ENCODE data around the gene NCOR1.
"Not testable (repeated sequence)": the region's sequence is repeated elsewhere in the genome, so short reads cannot be mapped to it uniquely, and the experiment has no call there.

Gene NCOR1

GRCh38 chr17:16061631-16062030, 153.7 kb downstream of the NCOR1 start:
- Histone ChIP-seq H3K4me1 (ENCODE audit: control insufficient read depth, insufficient read depth, low read length) (no peaks in the 10 kb centered on the region), H3K9ac (ENCODE audit: low read depth, low read length) (no peak overlapping the region), H3K27me3 (ENCODE audit: control insufficient read depth, insufficient read depth, low read length) (no peaks in the 10 kb centered on the region), H3K36me3 (ENCODE audit: control insufficient read depth, insufficient read depth, low read length) (peaks cover 93% of the 10 kb centered on the region), H3K27ac (ENCODE audit: low read depth, low read length) (no peak overlapping the region), H3K9me3 (ENCODE audit: control insufficient read depth, insufficient read depth, low read length) (no peaks in the 10 kb centered on the region), H3K4me3 (ENCODE audit: low read depth, low read length) (no peak overlapping the region)

GRCh38 chr17:16055139-16055538, 160.2 kb downstream of the NCOR1 start:
- H3K4me3 ChIP-seq (ENCODE audit: low read depth, low read length); H3K4me1 ChIP-seq (ENCODE audit: control insufficient read depth, insufficient read depth, low read length); H3K27ac ChIP-seq (ENCODE audit: low read depth, low read length); H3K27me3 ChIP-seq (ENCODE audit: control insufficient read depth, insufficient read depth, low read length); H3K9me3 ChIP-seq (ENCODE audit: control insufficient read depth, insufficient read depth, low read length); H3K9ac ChIP-seq (ENCODE audit: low read depth, low read length): not testable (repeated sequence)
- H3K36me3 ChIP-seq (ENCODE audit: control insufficient read depth, insufficient read depth, low read length): peaks cover 52% of the 10 kb centered on the region

- Histone ChIP-seq H3K9ac (ENCODE audit: low read depth, low read length) (no peak overlapping the region), H3K27ac (ENCODE audit: low read depth, low read length) (no peak overlapping the region), H3K4me3 (ENCODE audit: low read depth, low read length) (no peak overlapping the region), H3K9me3 (ENCODE audit: control insufficient read depth, insufficient read depth, low read length) (no peaks in the 10 kb centered on the region), H3K36me3 (ENCODE audit: control insufficient read depth, insufficient read depth, low read length) (peaks cover 50% of the 10 kb centered on the region), H3K4me1 (ENCODE audit: control insufficient read depth, insufficient read depth, low read length) (no peaks in the 10 kb centered on the region), H3K27me3 (ENCODE audit: control insufficient read depth, insufficient read depth, low read length) (no peaks in the 10 kb centered on the region)
These were observed 162.8 kb downstream of the NCOR1 start for GRCh38 chr17:16052486-16052885.

- Histone ChIP-seq H3K27ac (ENCODE audit: low read depth, low read length) (no peak overlapping the region), H3K9ac (ENCODE audit: low read depth, low read length) (no peak overlapping the region), H3K4me3 (ENCODE audit: low read depth, low read length) (no peak overlapping the region), H3K9me3 (ENCODE audit: control insufficient read depth, insufficient read depth, low read length) (no peaks in the 10 kb centered on the region), H3K4me1 (ENCODE audit: control insufficient read depth, insufficient read depth, low read length) (no peaks in the 10 kb centered on the region), H3K27me3 (ENCODE audit: control insufficient read depth, insufficient read depth, low read length) (no peaks in the 10 kb centered on the region), H3K36me3 (ENCODE audit: control insufficient read depth, insufficient read depth, low read length) (peaks cover 50% of the 10 kb centered on the region)
These were observed 164.5 kb downstream of the NCOR1 start for GRCh38 chr17:16050844-16051243.

- peaks cover 55% of the 10 kb centered on the region for H3K36me3 ChIP-seq (ENCODE audit: control insufficient read depth, insufficient read depth, low read length)
- H3K4me1 ChIP-seq (ENCODE audit: control insufficient read depth, insufficient read depth, low read length): peaks cover 12% of the 10 kb centered on the region; the same call in 1 of the 2 replicates
- H3K9ac ChIP-seq (ENCODE audit: low read depth, low read length): no peak overlapping the region
- H3K4me3 ChIP-seq (ENCODE audit: low read depth, low read length): no peak overlapping the region
- H3K27me3 ChIP-seq (ENCODE audit: control insufficient read depth, insufficient read depth, low read length): no peaks in the 10 kb centered on the region
- H3K9me3 ChIP-seq (ENCODE audit: control insufficient read depth, insufficient read depth, low read length): no peaks in the 10 kb centered on the region
- no peak overlapping the region for H3K27ac ChIP-seq (ENCODE audit: low read depth, low read length)
These were observed 166.4 kb downstream of the NCOR1 start for GRCh38 chr17:16048811-16049449.

GRCh38 chr17:16046966-16047365, 168.4 kb downstream of the NCOR1 start:
- Histone ChIP-seq H3K4me3 (ENCODE audit: low read depth, low read length) (no peak overlapping the region), H3K27me3 (ENCODE audit: control insufficient read depth, insufficient read depth, low read length) (no peaks in the 10 kb centered on the region), H3K4me1 (ENCODE audit: control insufficient read depth, insufficient read depth, low read length) (peaks cover 12% of the 10 kb centered on the region; the same call in 1 of the 2 replicates), H3K9me3 (ENCODE audit: control insufficient read depth, insufficient read depth, low read length) (no peaks in the 10 kb centered on the region), H3K27ac (ENCODE audit: low read depth, low read length) (no peak overlapping the region), H3K36me3 (ENCODE audit: control insufficient read depth, insufficient read depth, low read length) (peaks cover 61% of the 10 kb centered on the region), H3K9ac (ENCODE audit: low read depth, low read length) (no peak overlapping the region)

GRCh38 chr17:16044487-16044886, 170.8 kb downstream of the NCOR1 start:
- peaks cover 76% of the 10 kb centered on the region for H3K36me3 ChIP-seq (ENCODE audit: control insufficient read depth, insufficient read depth, low read length)
- H3K9me3 ChIP-seq (ENCODE audit: control insufficient read depth, insufficient read depth, low read length): no peaks in the 10 kb centered on the region

GRCh38 chr17:16040710-16041251, 174.6 kb downstream of the NCOR1 start:
- H3K9ac ChIP-seq (ENCODE audit: low read depth, low read length): no peak overlapping the region
- H3K36me3 ChIP-seq (ENCODE audit: control insufficient read depth, insufficient read depth, low read length): peaks cover 78% of the 10 kb centered on the region
- H3K4me1 ChIP-seq (ENCODE audit: control insufficient read depth, insufficient read depth, low read length): peaks cover 18% of the 10 kb centered on the region; the same call in 1 of the 2 replicates
- no peaks in the 10 kb centered on the region for H3K9me3 ChIP-seq (ENCODE audit: control insufficient read depth, insufficient read depth, low read length)
- no peak overlapping the region for H3K27ac ChIP-seq (ENCODE audit: low read depth, low read length)
- H3K4me3 ChIP-seq (ENCODE audit: low read depth, low read length): no peak overlapping the region
- no peaks in the 10 kb centered on the region for H3K27me3 ChIP-seq (ENCODE audit: control insufficient read depth, insufficient read depth, low read length)

More at GRCh38 chr17:16044487-16044886, 170.8 kb downstream of the NCOR1 start:
- Histone ChIP-seq H3K4me3 (ENCODE audit: low read depth, low read length) (no peak overlapping the region), H3K9ac (ENCODE audit: low read depth, low read length) (no peak overlapping the region), H3K4me1 (ENCODE audit: control insufficient read depth, insufficient read depth, low read length) (peaks cover 12% of the 10 kb centered on the region; the same call in 1 of the 2 replicates), H3K27me3 (ENCODE audit: control insufficient read depth, insufficient read depth, low read length) (no peaks in the 10 kb centered on the region), H3K27ac (ENCODE audit: low read depth, low read length) (no peak overlapping the region)

- H3K4me3 ChIP-seq (ENCODE audit: low read depth, low read length): no peak overlapping the region
- H3K27me3 ChIP-seq (ENCODE audit: control insufficient read depth, insufficient read depth, low read length): no peaks in the 10 kb centered on the region
- no peak overlapping the region for H3K27ac ChIP-seq (ENCODE audit: low read depth, low read length)
- peaks cover 88% of the 10 kb centered on the region for H3K36me3 ChIP-seq (ENCODE audit: control insufficient read depth, insufficient read depth, low read length)
- 0 out of 2 replicates have a peak, but pooled peaks cover 6% of the 10 kb centered on the region for H3K4me1 ChIP-seq (ENCODE audit: control insufficient read depth, insufficient read depth, low read length)
- H3K9ac ChIP-seq (ENCODE audit: low read depth, low read length): no peak overlapping the region
- H3K9me3 ChIP-seq (ENCODE audit: control insufficient read depth, insufficient read depth, low read length): no peaks in the 10 kb centered on the region
These were observed 177.7 kb downstream of the NCOR1 start for GRCh38 chr17:16037636-16038035.

- no peak overlapping the region for H3K4me3 ChIP-seq (ENCODE audit: low read depth, low read length)
- no peaks in the 10 kb centered on the region for H3K9me3 ChIP-seq (ENCODE audit: control insufficient read depth, insufficient read depth, low read length)
- no peaks in the 10 kb centered on the region for H3K27me3 ChIP-seq (ENCODE audit: control insufficient read depth, insufficient read depth, low read length)
- H3K9ac ChIP-seq (ENCODE audit: low read depth, low read length): no peak overlapping the region
- 0 out of 2 replicates have a peak, but pooled peaks cover 6% of the 10 kb centered on the region for H3K4me1 ChIP-seq (ENCODE audit: control insufficient read depth, insufficient read depth, low read length)
- no peak overlapping the region for H3K27ac ChIP-seq (ENCODE audit: low read depth, low read length)
- peaks cover 94% of the 10 kb centered on the region for H3K36me3 ChIP-seq (ENCODE audit: control insufficient read depth, insufficient read depth, low read length)
These were observed 179.1 kb downstream of the NCOR1 start for GRCh38 chr17:16036261-16036660.

GRCh38 chr17:16033729-16034349, 181.5 kb downstream of the NCOR1 start:
- Histone ChIP-seq H3K27me3 (ENCODE audit: control insufficient read depth, insufficient read depth, low read length) (no peaks in the 10 kb centered on the region), H3K36me3 (ENCODE audit: control insufficient read depth, insufficient read depth, low read length) (peaks cover 98% of the 10 kb centered on the region), H3K9me3 (ENCODE audit: control insufficient read depth, insufficient read depth, low read length) (no peaks in the 10 kb centered on the region), H3K9ac (ENCODE audit: low read depth, low read length) (no peak overlapping the region), H3K4me3 (ENCODE audit: low read depth, low read length) (no peak overlapping the region), H3K27ac (ENCODE audit: low read depth, low read length) (no peak overlapping the region), H3K4me1 (ENCODE audit: control insufficient read depth, insufficient read depth, low read length) (0 out of 2 replicates have a peak, but pooled peaks cover 6% of the 10 kb centered on the region)
